Tibial nerve (tissue), 4 donors: ENCODE data around the gene ABCB11.

Source experiments
- CTCF ChIP-seq, 5 experiments: fragments of 200-600 bp in 3 of 5; fragments of 450-650 bp in 2 of 5; sonication (generic) in 3 of 5; IDR thresholded peaks; one replicate each; pipeline ENCODE4 v1.5.1; 2016 to 2019; ENCODE audit warnings: antibody characterized with exemption in 5 of 5, mild to moderate bottlenecking in 3 of 5, moderate library complexity in 2 of 5
- EP300 ChIP-seq, 2 donors: sonication (generic); formaldehyde crosslinking; IDR thresholded peaks; one replicate each; pipeline ENCODE4 v1.6.1; 2017; ENCODE audit warnings: antibody characterized with exemption in 2 of 2, mild to moderate bottlenecking in 1 of 2
- POLR2A ChIP-seq, 2 donors: fragments of 450-650 bp; IDR thresholded peaks; one replicate each; pipeline ENCODE4 v1.6.1; 2017; ENCODE audit warnings: antibody characterized with exemption in 2 of 2, mild to moderate bottlenecking in 2 of 2, moderate library complexity in 2 of 2

- TF ChIP-seq CTCF (IDR thresholded peaks at IDR 0.05) (no peak), POLR2A (IDR thresholded peaks at IDR 0.05) (no peak), EP300 (IDR thresholded peaks at IDR 0.05) (no peak)
Observed at GRCh38 chr2:168915441-168916330, 115.4 kb downstream of the ABCB11 start.
